ENCODE measurements around the gene MYH15. TPM values are rescaled to one million over a fixed set of nuclear protein-coding genes. Genes with fewer than 3 reads are reported as not detected.

The MYH15 gene
- 0.06 to 0.15 TPM (median 0.09 TPM) in 5 replicates for total RNA-seq (2022; extraction: Qiagen RNA extraction)

GRCh38 chr3:108510496-108510895, at the start of gene MYH15:
TSS of gene MYH15 (minus strand) at chr3:108510596. CDS start at chr3:108510530, 66 bp downstream.

Other genes with a start within 250 kb of the MYH15 start
- gene HHLA2, start 214.0 kb downstream of the MYH15 start, total RNA-seq (2022; extraction: Qiagen RNA extraction): 0.03 to 0.11 TPM (median 0.06 TPM) in 3 of 5 replicates, not detected in the others
- gene CIP2A, start 78.8 kb upstream of the MYH15 start, total RNA-seq (2022; extraction: Qiagen RNA extraction): 14.2 to 18.8 TPM (median 17.7 TPM) in 5 replicates
- gene DZIP3, start 79.1 kb upstream of the MYH15 start, total RNA-seq (2022; extraction: Qiagen RNA extraction): 3.6 to 4.2 TPM (median 3.8 TPM) in 5 replicates
- gene RETNLB, start 246.8 kb upstream of the MYH15 start, total RNA-seq (2022; extraction: Qiagen RNA extraction): not detected in 5 replicates

Measured in A549 treated with AZD2906 at 1 μM for 4 hours (cell line).